HL-60 (cell line): ENCODE results near the gene C19orf53.

ENCODE experiments used
- DNase-seq, 2 experiments: peaks; one replicate each; pipeline ENCODE4 v3.0.0-alpha.2; 2010 to 2020; ENCODE audit warnings: low read depth in 1 of 2, low spot score in 1 of 2
- H3K27ac ChIP-seq: fragments of 250-450 bp; sonication (Bioruptor Pico); replicated peaks from 2 replicates; pipeline ENCODE4 v1.5.1; 2020; ENCODE audit warnings: mild to moderate bottlenecking, moderate library complexity
- H3K27me3 ChIP-seq: fragments of 250-450 bp; sonication (Bioruptor Pico); 2 replicates; pipeline ENCODE4 v1.5.1; 2021; ENCODE audit warnings: mild to moderate bottlenecking, moderate library complexity; ENCODE audit not compliant: insufficient read depth, poor library complexity, severe bottlenecking
- H3K4me3 ChIP-seq: replicated peaks from 2 replicates; pipeline ENCODE4 v1.5.1; 2011; ENCODE audit warnings: mild to moderate bottlenecking, control low read depth, low read length; ENCODE audit not compliant: insufficient read depth
- CTCF ChIP-seq: IDR thresholded peaks from one replicate; pipeline ENCODE4 v1.5.1; 2011; ENCODE audit warnings: low read length, control low read depth, inconsistent platforms; ENCODE audit not compliant: insufficient read depth
- GABPA ChIP-seq: IDR thresholded peaks from 2 replicates; pipeline ENCODE4 v1.6.1; 2012; ENCODE audit warnings: low read depth
- POLR2AphosphoS5 ChIP-seq: IDR thresholded peaks from 2 replicates; pipeline ENCODE4 v1.6.1; 2012; ENCODE audit warnings: low read depth
- REST ChIP-seq: IDR thresholded peaks from 2 replicates; pipeline ENCODE4 v1.6.1; 2012; ENCODE audit warnings: low read depth; ENCODE audit not compliant: insufficient replicate concordance
- SPI1 ChIP-seq: IDR thresholded peaks from 2 replicates; pipeline ENCODE4 v1.6.1; 2012; ENCODE audit warnings: low read depth, mild to moderate bottlenecking, borderline replicate concordance

The C19orf53 gene

GRCh38 chr19:13764101-13764807 lies 10.0 kb upstream of the C19orf53 start, which contains the start of gene MRI1:
Gene MRI1 (plus strand): TSS chr19:13764522. CDS start chr19:13764589, 67 bp downstream.
- peak; percentile 73 to 79 for DNase-seq
- TF ChIP-seq GABPA (no peak), SPI1 (no peak), REST (no peak), CTCF (no peak), POLR2AphosphoS5 (peak; percentile 65)
- Histone ChIP-seq H3K27me3 (no peaks in the 10 kb centered on the region), H3K27ac (peak within 1 kb of the TSS; percentile 73), H3K4me3 (peak within 1 kb of the TSS; percentile 80)

- peak in 1 of 2 experiments; percentile 27 for DNase-seq
- no peak for TF ChIP-seq REST
- TF ChIP-seq CTCF, result no peak
- H3K27me3 ChIP-seq, result no peaks in the 10 kb centered on the region
- peak overlapping the region; percentile 73 for H3K27ac ChIP-seq
- peak overlapping the region; percentile 80 for H3K4me3 ChIP-seq
Measured at GRCh38 chr19:13764821-13765394, 9.3 kb upstream of the C19orf53 start.

- peak in 1 of 2 experiments; percentile 23 for DNase-seq
- Histone ChIP-seq H3K4me3 (peak overlapping the region; percentile 80), H3K27me3 (no peaks in the 10 kb centered on the region), H3K27ac (peak overlapping the region; percentile 73)
- peak; percentile 35; the same call in 1 of the 2 replicates for TF ChIP-seq SPI1
- no peak for TF ChIP-seq REST
Measured at GRCh38 chr19:13765395-13766094, 8.7 kb upstream of the C19orf53 start.
